ENCODE measurements around the gene WDHD1.
A peak's percentile ranks its signal among the peaks of the same experiment; 100 is the strongest.

DNA sequence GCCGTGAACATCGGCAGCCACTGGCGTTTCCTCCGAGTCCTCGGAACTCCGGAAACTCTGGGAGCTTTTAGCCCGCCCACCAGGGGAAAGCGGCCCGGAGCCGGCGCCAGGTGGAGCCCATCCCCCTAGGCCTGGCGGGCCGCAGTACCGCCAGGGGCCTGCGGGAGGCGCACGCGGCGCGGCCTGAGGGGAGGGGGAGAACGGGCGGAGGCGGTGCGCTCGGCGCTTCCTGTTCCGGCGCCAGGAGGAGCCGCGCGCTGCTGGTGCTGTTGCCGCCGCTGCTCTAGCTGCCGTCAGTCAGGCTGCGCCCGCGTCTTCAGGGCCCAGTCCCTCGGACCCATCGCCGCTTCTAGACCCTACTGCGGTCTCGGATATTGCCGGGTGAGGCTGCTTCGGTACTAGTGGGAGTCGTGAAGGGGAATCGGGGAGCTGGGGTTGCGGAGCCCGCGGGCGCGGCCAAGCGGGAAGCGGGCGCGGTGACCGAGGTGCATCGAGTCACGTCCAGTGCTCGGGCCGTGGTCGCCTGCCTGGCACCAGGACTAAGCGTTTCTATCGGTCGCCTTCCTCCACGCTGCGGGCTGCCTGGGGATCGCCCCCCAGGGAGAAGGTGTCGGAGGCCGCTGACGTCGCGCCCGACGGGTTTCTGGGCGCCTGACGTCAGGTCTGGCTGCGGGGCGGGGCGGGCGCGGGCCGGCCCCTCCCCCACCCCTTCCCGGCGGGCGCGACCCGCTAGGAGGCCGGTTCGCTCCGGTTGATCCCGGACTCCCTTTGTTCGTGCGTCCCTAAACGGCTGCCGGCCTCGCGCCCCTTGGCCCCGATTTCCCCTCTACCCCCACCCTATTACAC, 24.7 kb upstream of the WDHD1 start, which contains the start of gene MAPK1IP1L:
- TF ChIP-seq, protein P1, sequence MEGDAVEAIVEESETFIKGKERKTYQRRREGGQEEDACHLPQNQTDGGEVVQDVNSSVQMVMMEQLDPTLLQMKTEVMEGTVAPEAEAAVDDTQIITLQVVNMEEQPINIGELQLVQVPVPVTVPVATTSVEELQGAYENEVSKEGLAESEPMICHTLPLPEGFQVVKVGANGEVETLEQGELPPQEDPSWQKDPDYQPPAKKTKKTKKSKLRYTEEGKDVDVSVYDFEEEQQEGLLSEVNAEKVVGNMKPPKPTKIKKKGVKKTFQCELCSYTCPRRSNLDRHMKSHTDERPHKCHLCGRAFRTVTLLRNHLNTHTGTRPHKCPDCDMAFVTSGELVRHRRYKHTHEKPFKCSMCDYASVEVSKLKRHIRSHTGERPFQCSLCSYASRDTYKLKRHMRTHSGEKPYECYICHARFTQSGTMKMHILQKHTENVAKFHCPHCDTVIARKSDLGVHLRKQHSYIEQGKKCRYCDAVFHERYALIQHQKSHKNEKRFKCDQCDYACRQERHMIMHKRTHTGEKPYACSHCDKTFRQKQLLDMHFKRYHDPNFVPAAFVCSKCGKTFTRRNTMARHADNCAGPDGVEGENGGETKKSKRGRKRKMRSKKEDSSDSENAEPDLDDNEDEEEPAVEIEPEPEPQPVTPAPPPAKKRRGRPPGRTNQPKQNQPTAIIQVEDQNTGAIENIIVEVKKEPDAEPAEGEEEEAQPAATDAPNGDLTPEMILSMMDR (IDR thresholded peaks at IDR 0.05) = peak; percentile 98 to 100
- TF ChIP-seq POLR2A (IDR thresholded peaks at IDR 0.05) (peak; percentile 95 to 99), POLR2AphosphoS5 (IDR thresholded peaks at IDR 0.05) (peak; percentile 91 to 98 (median 96))
